HG03442 (cell line): Measurements from ENCODE around the gene PADI1.
A peak's percentile ranks its signal among the peaks of the same experiment; 100 is the strongest.

Source experiments
- ATAC-seq: cut with Tn5 transposase; IDR thresholded peaks from one replicate; pipeline ENCODE4 v1.9.1; 2021; ENCODE audit warnings: mild to moderate bottlenecking, moderate library complexity; ENCODE audit not compliant: unreplicated experiment

Gene PADI1

DNA sequence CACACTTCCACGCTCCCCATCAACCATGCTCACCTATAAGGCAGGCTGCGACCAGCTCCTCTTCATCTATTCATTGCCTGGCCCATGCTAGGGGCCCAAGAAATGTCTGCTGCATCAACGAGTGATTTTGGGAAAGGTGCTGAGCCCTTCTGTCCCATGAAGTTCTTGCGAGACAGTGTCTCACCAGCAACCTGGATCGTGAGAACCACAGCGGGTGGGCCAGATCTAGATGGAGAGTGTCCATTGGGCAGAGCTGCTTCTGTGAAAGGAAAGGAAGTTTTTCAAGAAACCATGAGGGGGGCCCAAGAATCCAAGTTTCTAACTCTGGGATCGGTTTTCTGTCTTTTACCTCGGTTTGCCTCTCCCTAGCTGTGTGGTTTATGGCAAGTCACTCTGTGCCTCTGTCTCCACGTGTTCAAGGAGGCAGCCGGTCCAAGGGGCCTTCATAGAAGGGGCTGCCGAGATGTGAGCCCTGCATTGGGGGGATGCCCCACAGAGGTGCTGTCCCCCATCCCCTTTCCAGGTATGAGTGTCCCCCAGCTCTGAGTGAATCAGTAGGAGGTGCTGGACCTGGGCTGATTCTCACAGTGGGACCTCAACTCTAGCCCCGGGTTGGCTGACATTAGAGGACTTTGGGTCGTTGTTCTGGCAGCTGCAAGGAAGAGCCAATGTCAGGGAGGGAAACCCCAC lies 8.3 kb upstream of the PADI1 start:
- no peak for ATAC-seq

DNA sequence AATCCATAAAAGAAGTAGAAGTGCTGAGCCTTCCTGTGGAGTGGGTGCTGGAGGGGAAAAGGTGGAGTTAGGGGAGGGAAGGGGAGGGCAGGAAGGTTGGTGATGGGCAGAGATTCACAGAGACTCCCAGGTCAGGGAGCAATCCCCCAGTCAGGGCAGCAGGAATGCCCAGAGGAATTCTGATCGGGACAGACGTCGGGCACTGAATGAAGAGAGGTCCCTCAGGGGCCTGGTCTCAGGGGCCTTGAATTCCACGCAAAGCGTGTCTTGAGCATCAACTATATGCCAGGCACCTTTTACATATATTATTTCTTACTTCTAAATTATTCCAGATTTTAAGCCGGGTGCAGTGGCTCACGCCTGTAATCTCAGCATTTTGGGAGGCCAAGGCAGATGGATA lies 7.2 kb upstream of the PADI1 start:
- no peak for ATAC-seq

DNA sequence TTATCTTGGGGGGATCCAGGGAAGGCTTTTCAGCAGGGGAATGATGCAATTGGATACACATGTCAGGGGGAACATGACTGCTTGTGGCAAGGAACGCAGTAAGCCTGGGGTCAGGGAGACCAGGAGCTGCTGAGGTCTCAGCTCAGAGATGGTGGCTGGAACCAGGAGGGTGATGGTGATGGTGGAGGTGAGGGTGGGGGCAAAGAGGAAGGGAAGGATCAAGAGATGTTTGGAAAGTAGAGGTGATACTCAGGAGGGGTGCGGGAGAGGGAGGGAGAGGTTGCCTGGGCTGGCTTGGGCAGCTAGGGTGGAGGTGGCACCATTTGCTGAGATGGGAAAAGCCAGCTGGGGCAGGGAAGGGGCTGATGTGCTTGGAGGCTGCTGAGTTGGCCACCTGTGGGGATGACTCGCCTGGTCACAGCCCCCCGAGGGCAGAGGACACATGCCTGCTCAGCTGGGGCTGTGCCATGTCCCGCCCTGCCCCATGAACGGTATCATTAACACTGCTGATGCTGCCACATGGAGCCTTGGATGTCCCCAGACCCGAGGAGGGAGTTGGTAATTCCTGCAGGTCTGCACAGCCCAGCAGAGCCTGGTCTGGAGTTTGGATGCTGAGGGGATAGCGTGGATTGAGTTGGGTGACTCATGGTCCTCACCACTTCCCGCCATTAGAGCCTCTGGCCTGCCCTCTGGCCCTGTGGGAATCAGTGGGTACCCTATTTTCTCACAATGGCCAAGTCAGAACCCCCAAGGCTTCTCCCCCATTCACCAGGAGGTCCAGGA lies 6.3 kb upstream of the PADI1 start:
- no peak for ATAC-seq

DNA sequence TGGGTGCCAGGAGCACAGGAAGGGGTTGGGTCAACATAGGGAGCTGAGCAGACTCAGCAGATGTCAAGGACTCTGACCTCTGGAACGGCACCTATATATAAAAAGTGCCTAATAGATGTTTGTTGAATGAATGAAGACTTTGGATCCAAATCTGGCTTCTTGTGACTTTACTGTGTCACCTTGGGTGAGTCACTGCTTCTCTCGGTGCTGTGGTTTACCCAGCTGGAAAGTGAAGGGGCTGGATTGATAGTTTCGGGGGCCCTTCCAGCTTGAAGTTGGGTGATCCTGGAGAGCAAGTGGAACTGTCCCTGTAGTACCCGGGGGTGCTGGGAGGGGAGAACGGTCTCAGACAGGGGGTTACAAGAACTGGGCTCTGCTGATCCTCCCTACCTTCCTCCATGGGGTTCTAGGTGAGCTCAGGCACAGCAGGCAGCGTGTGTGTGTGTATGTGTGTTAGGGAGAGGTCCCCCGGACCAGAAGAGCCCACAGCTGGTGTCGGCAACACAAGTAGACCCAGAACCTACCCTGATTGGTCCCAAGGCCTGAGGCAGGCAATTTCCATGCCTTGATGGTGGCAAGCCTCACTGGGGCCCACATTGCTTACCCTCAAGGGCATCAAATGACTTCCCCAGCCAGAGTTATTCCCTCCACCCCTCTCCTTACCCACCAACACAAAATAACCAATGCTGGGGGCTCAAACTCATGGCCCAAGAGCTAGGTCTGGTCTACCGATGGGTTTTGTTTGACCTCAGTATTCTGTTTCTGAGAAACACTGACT lies 5.5 kb upstream of the PADI1 start:
- ATAC-seq, result no peak

GRCh38 chr1:17200246-17200645 lies 4.7 kb upstream of the PADI1 start:
- ATAC-seq, result no peak

- no peak for ATAC-seq
Observed at GRCh38 chr1:17200756-17201155, 4.2 kb upstream of the PADI1 start.

GRCh38 chr1:17201201-17202021 lies 3.5 kb upstream of the PADI1 start:
- ATAC-seq, result no peak

GRCh38 chr1:17205652-17206051 lies 724 bp downstream of the PADI1 start:
- ATAC-seq, result no peak

DNA sequence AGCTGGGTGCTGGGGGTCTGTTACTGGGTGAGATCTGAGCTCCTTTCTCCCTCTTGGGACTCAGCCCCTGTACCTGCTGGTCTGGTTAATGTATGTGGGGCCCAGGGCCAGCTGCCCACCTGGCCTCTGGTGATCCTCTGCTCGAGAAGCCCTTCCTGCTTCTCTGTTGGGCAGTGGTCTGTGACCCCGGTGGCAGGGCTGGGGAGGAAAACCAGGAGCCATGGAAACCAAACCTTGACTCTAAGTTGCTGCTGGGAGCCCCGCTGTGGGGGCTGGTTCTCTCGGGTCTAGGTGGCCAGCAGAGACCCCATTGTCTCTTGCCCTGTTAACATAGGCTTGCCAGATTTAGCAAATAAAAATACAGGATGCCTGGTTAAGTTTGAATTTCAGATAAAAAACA lies 1.3 kb downstream of the PADI1 start:
- no peak for ATAC-seq

GRCh38 chr1:17207046-17207445 lies 2.1 kb downstream of the PADI1 start:
- no peak for ATAC-seq

- ATAC-seq, result peak; percentile 16
Observed at GRCh38 chr1:17207540-17207939, 2.6 kb downstream of the PADI1 start.

DNA sequence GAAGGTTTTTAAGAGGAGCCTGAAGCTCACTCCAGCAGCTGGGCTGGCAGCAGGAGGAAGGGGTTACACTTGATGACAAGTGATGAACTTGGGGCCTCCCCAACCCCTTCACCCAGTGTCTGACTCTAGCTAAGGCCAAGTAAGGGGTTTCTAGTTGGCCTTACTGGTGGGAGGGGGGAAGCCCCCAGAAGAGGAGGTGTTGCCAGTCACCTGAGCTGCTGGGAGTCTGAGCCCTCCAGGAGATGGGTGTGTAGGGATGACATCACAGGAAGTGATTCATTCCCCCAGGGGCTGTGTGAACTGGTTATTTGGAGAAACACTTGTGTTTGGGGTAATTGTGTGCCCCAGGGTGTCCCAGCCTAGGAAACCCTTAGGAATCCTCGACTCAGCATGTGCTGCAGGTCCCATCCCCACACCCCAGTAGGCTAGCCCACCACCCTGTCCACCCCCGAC lies 3.1 kb downstream of the PADI1 start:
- peak; percentile 68 for ATAC-seq

GRCh38 chr1:17208546-17208945 lies 3.6 kb downstream of the PADI1 start:
- ATAC-seq, result no peak

GRCh38 chr1:17209430-17209829 lies 4.5 kb downstream of the PADI1 start:
- ATAC-seq, result no peak

DNA sequence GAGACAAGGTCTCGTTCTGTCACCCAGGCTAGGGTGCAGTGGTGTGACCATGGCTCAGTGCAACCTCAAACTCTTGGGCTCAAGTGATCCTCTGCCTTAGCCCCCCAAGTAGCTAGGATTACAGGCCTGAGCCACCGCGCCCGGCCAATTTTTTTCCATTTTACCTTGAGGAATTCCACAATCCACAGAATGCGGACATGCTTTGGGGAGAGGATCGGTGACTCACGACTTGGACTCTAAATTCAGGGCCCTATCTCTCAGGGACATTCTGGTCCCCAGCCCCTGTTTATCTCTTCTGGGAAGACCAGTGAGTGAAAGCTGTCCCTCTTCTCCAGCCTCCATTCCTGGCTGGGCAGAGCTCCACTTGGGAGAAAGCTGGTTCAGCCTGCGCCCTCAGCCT lies 5.2 kb downstream of the PADI1 start:
- ATAC-seq, result no peak

DNA sequence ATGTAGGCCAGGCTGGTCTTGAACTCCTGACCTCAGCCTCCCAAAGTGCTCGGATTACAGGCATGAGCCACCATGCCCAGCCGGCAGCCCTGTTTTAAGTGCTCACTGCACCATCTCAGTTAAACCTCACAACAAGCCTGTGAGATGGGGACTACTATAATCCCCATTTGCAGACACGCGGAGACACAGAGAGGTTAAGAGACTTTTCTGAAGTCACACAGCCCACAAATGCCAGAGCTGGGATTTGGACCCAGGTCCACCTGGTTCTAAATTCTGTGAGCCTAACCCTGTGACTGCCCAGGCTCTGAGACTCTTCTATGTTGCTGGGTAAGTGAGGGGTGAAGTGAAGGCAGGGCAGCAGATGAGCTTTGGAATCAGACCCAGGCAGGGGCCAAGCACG lies 6.4 kb downstream of the PADI1 start:
- ATAC-seq, result no peak

DNA sequence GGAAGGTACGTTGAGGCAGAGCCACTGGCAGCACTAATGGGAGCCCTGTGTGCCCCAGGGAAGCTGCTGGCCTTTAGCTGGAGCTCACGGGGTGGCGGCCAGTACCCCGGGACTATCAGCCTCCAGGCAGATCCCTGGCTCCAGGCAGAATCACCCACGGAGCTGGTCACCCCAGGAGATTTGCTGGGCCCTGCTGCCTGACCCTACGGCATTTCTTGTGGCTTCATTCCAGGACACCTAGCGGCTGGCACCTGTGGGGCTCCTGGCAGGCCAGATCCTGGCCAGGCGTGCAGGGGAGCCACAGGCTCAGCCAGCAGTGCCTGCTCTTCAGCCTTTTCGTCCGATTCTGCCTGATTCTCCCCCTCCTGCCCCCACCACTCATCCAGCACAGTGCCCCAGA lies 7.1 kb downstream of the PADI1 start:
- no peak for ATAC-seq

DNA sequence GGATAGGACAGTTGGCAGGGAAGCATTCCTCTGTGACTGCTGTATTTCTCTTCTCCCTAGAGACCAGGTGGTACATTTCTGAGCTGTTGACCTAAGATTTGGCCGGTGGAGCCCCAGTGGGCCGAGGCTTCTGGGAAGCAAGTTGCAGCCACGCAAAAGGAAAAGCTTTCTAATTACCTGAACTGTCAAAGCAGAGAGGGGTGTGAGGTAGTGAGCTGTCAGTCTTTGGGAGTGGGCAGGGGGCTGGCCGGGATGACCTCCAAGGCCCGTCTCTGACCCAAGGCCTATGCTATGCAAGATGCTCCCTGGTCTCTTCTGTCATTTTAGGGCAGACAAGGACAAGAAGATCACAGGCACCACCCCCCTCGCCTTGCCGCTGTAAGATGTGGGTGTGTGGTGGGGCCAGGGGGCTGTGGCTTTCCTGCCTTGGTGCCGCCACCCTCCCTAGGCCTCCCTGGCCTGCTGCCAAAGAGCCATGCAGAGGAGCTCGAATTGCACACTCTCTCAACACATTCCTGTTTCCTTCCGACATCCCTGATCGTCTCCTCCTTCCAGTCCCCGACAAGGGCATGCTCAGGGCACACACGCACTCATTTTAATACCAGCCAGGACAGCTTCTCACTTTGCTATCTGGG lies 7.7 kb downstream of the PADI1 start:
- ATAC-seq, result no peak

- ATAC-seq, result no peak
Observed at GRCh38 chr1:17213148-17213781, 8.3 kb downstream of the PADI1 start.

GRCh38 chr1:17213782-17214148 lies 8.8 kb downstream of the PADI1 start:
- ATAC-seq, result no peak
